Measurements from ENCODE around the gene TMEM158.

Gene TMEM158

GRCh38 chr3:45232521-45232920 is 6.4 kb upstream of the TMEM158 start:
- no peak for ATAC-seq

- no peak for ATAC-seq
Observed at GRCh38 chr3:45227946-45228345, 1.9 kb upstream of the TMEM158 start.

GRCh38 chr3:45227071-45227820 is 1.2 kb upstream of the TMEM158 start:
- no peak for ATAC-seq

- ATAC-seq, result peak in 1 of 2 donors; percentile 44
Observed at GRCh38 chr3:45225465-45226205, 452 bp downstream of the TMEM158 start.

GRCh38 chr3:45224824-45225464 is 1.1 kb downstream of the TMEM158 start:
- ATAC-seq, result peak in 1 of 2 donors; percentile 6

- no peak for ATAC-seq
Observed at GRCh38 chr3:45223889-45224727, 2.0 kb downstream of the TMEM158 start.

- no peak for ATAC-seq
Observed at GRCh38 chr3:45219694-45220093, 6.4 kb downstream of the TMEM158 start.

GRCh38 chr3:45218578-45219390 is 7.3 kb downstream of the TMEM158 start:
- no peak for ATAC-seq

GRCh38 chr3:45216021-45216609 is 10.0 kb downstream of the TMEM158 start:
- ATAC-seq, result no peak

GRCh38 chr3:45215466-45215865 is 10.6 kb downstream of the TMEM158 start:
- no peak for ATAC-seq

- ATAC-seq, result no peak
Observed at GRCh38 chr3:45214061-45214680, 11.9 kb downstream of the TMEM158 start.

GRCh38 chr3:45212095-45212468 is 14.0 kb downstream of the TMEM158 start:
- ATAC-seq, result no peak

GRCh38 chr3:45211466-45212094 is 14.5 kb downstream of the TMEM158 start:
- no peak for ATAC-seq

- peak; percentile 85 to 91 for ATAC-seq
Observed at GRCh38 chr3:45210308-45211041, 15.6 kb downstream of the TMEM158 start.

GRCh38 chr3:45209526-45209925 is 16.6 kb downstream of the TMEM158 start:
- no peak for ATAC-seq

- peak; percentile 53 to 57 for ATAC-seq
Observed at GRCh38 chr3:45208586-45208985, 17.5 kb downstream of the TMEM158 start.

GRCh38 chr3:45207446-45207845 is 18.6 kb downstream of the TMEM158 start:
- no peak for ATAC-seq

- no peak for ATAC-seq
Observed at GRCh38 chr3:45205126-45205525, 21.0 kb downstream of the TMEM158 start.

GRCh38 chr3:45204136-45204535 is 22.0 kb downstream of the TMEM158 start:
- no peak for ATAC-seq
